ENCODE results near the gene SPARCL1. TPM values are rescaled to one million over a fixed set of nuclear protein-coding genes. Genes with fewer than 3 reads are reported as not detected.
"Not testable (repeated sequence)": the region's sequence is repeated elsewhere in the genome, so short reads cannot be mapped to it uniquely, and the experiment has no call there.

SPARCL1 gene
- total and polyA plus RNA-seq, 2 experiments from 2014 or later, result 1.5 to 2.4 TPM

GRCh38 chr4:87451537-87451936 is 77.6 kb downstream of the SPARCL1 start:
- Mint-ChIP-seq H3K36me3 (ENCODE audit: low read depth) (peaks cover 34% of the 10 kb centered on the region), H3K27me3 (ENCODE audit: insufficient read depth, low read depth, poor library complexity) (peaks cover 1% of the 10 kb centered on the region), H3K4me3 (no peak overlapping the region), H3K27ac (no peak overlapping the region), H3K9me3 (no peaks in the 10 kb centered on the region), H3K4me1 (peaks cover 7% of the 10 kb centered on the region; the same call in 2 of the 3 replicates)
- Histone ChIP-seq H3K9me2 (ENCODE audit: insufficient read depth) (no peaks in the 10 kb centered on the region), H3K27me3 (ENCODE audit: insufficient read depth) (no peaks in the 10 kb centered on the region), H3K36me3 (ENCODE audit: insufficient read depth) (peaks cover 11% of the 10 kb centered on the region; the same call in 1 of the 2 replicates), H4K20me1 (replicated peaks; ENCODE audit: insufficient read depth) (0 out of 2 replicates have a peak, but pooled peaks cover 4% of the 10 kb centered on the region), H3K4me3 (no peak overlapping the region), H3F3A (replicated peaks; ENCODE audit: low read depth) (no peaks in the 10 kb centered on the region), H3K4me1 (ENCODE audit: insufficient read depth) (0 out of 2 replicates have a peak, but pooled peaks cover 8% of the 10 kb centered on the region), H3K4me2 (no peak overlapping the region), H3K27ac (ENCODE audit: low read depth) (no peak overlapping the region), H2AFZ (no peak overlapping the region), H3K79me2 (replicated peaks; ENCODE audit: insufficient read depth) (no peaks in the 10 kb centered on the region)
- no peak for TF ChIP-seq ZNF331 (CRISPR knock-in tag; IDR thresholded peaks at IDR 0.05; ENCODE audit: low read depth)
- peak in 1 of 2 experiments; percentile 23; a peak in 1 of 4 replicates for TF ChIP-seq CTCF (conservative IDR thresholded peaks at IDR 0.05; ENCODE audit: low read depth in 2 of 2)
- DNase-seq (ENCODE audit: low spot score) (no peak), ATAC-seq (no peak)

- not testable (repeated sequence) for H3K4me3 Mint-ChIP-seq; H3F3A ChIP-seq (replicated peaks; ENCODE audit: low read depth); H3K79me2 ChIP-seq (replicated peaks; ENCODE audit: insufficient read depth); H3K9me3 Mint-ChIP-seq; H3K4me2 ChIP-seq; DNase-seq (ENCODE audit: low spot score); H3K27ac ChIP-seq (ENCODE audit: low read depth); H3K27ac Mint-ChIP-seq; ATAC-seq; H2AFZ ChIP-seq; H3K4me1 ChIP-seq (ENCODE audit: insufficient read depth); H3K27me3 ChIP-seq (ENCODE audit: insufficient read depth); H3K4me3 ChIP-seq; H3K4me1 Mint-ChIP-seq; H3K27me3 Mint-ChIP-seq (ENCODE audit: insufficient read depth, low read depth, poor library complexity); H3K9me2 ChIP-seq (ENCODE audit: insufficient read depth)
- H3K36me3 Mint-ChIP-seq (ENCODE audit: low read depth), result peaks cover 23% of the 10 kb centered on the region
- H3K36me3 ChIP-seq (ENCODE audit: insufficient read depth), result peaks cover 12% of the 10 kb centered on the region; the same call in 1 of the 2 replicates
- peaks cover 11% of the 10 kb centered on the region for H4K20me1 ChIP-seq (replicated peaks; ENCODE audit: insufficient read depth)
These were observed 82.8 kb downstream of the SPARCL1 start for GRCh38 chr4:87446375-87446774.

GRCh38 chr4:87445964-87446363 is 83.2 kb downstream of the SPARCL1 start:
- no peaks in the 10 kb centered on the region for H3K9me3 Mint-ChIP-seq
- Histone ChIP-seq H3K4me1 (ENCODE audit: insufficient read depth) (no peaks in the 10 kb centered on the region), H2AFZ (no peak overlapping the region), H4K20me1 (replicated peaks; ENCODE audit: insufficient read depth) (peaks cover 11% of the 10 kb centered on the region), H3K4me3 (no peak overlapping the region), H3K9me2 (ENCODE audit: insufficient read depth) (no peaks in the 10 kb centered on the region), H3K36me3 (ENCODE audit: insufficient read depth) (peaks cover 8% of the 10 kb centered on the region; the same call in 1 of the 2 replicates), H3K27ac (ENCODE audit: low read depth) (no peak overlapping the region), H3K79me2 (replicated peaks; ENCODE audit: insufficient read depth) (no peaks in the 10 kb centered on the region; the same call in 1 of the 2 replicates), H3K27me3 (ENCODE audit: insufficient read depth) (no peaks in the 10 kb centered on the region), H3K4me2 (no peak overlapping the region), H3F3A (replicated peaks; ENCODE audit: low read depth) (no peaks in the 10 kb centered on the region)
- no peak for ATAC-seq
- DNase-seq (ENCODE audit: low spot score), result no peak
- no peaks in the 10 kb centered on the region for H3K4me1 Mint-ChIP-seq
- H3K27ac Mint-ChIP-seq, result no peak overlapping the region
- no peak overlapping the region for H3K4me3 Mint-ChIP-seq
- peaks cover 3% of the 10 kb centered on the region for H3K27me3 Mint-ChIP-seq (ENCODE audit: insufficient read depth, low read depth, poor library complexity)
- H3K36me3 Mint-ChIP-seq (ENCODE audit: low read depth), result peaks cover 19% of the 10 kb centered on the region
- TF ChIP-seq REST (IDR thresholded peaks at IDR 0.05; ENCODE audit: unreplicated experiment) (no peak), EZH2 (IDR thresholded peaks at IDR 0.05; ENCODE audit: low read depth, unreplicated experiment) (no peak), STAT1 (IDR thresholded peaks at IDR 0.05; ENCODE audit: unreplicated experiment) (no peak), CTCF (conservative IDR thresholded peaks at IDR 0.05; ENCODE audit: low read depth in 2 of 2) (no peak), POLR2AphosphoS5 (IDR thresholded peaks at IDR 0.05; ENCODE audit: low read depth) (no peak)
